Posterior vena cava (tissue), 2 donors: Measurements from ENCODE around the gene FOXL2. TPM values are rescaled to one million over a fixed set of nuclear protein-coding genes. Genes with fewer than 3 reads are reported as not detected.
A peak's percentile ranks its signal among the peaks of the same experiment; 100 is the strongest.

Source experiments
- DNase-seq: peaks from one replicate; pipeline ENCODE4 v3.0.0-alpha.2; 2020; ENCODE audit warnings: low spot score
- intact Hi-C, 2 donors: fragments of 100-400 bp; cut with DNase I; formaldehyde crosslinking; loops; one replicate each; pipeline versions ENCODE4 v1.14.1 to v1.14.2; 2022 to 2023
- total RNA-seq, 2 donors: library from RNA; stranded (reverse); fragmentation: NEBNext Ultra II Directional; extraction: Animal tissue kit (Norgen Biotek cat#: 25700); gene quantifications; one replicate each; pipeline ENCODE4 v1.2.1, GENCODE V29; 2021
- donor health status: DM: yes; HTN: yes; CAD: no.
- donor health status: DM: yes; HTN: yes; CAD: no.

Gene FOXL2
- total RNA-seq, 2 donors from 2014 or later, result not detected

DNA sequence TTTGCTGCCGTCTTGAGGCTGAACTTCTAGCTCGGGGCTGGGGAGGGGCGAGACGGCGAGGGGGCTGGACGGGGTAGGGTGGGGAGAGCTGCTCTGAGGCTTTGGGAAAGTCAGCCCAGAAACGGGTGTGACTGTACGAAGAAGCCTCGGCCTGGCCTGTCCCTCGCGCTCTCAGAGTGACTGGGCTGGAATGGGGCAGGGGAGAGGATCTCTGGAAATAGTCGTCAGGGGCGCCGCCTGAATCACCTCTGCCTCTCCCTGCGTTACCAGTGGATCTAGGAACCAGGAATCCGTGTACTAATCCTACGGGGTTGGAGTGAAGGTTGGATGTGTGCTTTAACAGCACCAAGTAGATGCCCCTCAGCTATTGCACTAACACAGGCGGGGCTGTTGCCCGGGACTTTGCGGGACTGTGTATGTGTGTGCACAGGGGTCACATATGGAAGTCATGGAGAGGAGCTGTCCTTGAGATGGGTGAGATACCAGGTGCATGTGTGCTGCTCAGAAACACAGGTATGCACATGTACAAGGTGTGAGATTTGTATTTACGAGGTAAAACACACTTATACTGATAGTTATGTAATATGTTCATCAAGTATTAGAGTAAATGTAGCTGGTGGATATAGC lies 671 bp upstream of the FOXL2 start:
- intact Hi-C loops, result no loop called here
- no peak for DNase-seq

DNA sequence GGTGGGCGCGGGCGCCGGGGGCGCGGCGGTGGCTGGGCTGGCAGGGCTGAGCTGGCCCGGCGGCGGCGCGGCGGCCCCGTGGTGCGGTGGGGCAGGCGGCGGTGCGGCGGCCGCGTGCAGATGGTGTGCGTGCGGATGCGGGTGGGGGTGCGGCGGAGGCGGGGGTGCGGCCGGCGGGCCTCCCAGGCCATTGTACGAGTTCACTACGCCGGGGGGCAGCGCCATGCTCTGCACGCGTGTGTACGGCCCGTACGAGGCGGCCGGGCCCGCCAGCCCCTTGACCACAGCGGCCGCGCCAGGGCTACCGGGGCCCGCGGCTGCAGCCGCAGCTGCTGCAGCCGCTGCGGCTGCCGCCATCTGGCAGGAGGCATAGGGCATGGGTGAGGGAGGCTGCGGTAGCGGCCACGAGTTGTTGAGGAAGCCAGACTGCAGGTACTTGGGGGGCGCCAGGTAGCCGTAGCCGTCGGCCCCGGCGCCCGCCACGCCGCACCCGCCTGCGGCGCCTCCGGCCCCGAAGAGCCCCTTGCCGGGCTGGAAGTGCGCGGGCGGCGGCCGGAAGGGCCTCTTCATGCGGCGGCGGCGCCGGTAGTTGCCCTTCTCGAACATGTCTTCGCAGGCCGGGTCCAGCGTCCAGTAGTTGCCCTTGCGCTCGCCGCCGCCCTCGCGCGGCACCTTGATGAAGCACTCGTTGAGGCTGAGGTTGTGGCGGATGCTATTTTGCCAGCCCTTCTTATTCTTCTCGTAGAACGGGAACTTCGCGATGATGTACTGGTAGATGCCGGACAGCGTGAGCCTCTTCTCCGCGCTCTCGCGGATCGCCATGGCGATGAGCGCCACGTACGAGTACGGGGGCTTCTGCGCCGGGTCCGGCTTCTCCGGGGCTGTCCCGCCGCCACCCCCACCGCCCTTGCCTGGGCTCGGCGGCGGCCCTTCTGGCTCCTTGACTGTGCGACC lies 951 bp downstream of the FOXL2 start:
- DNase-seq, result no peak
- intact Hi-C loops, result no loop called here

DNA sequence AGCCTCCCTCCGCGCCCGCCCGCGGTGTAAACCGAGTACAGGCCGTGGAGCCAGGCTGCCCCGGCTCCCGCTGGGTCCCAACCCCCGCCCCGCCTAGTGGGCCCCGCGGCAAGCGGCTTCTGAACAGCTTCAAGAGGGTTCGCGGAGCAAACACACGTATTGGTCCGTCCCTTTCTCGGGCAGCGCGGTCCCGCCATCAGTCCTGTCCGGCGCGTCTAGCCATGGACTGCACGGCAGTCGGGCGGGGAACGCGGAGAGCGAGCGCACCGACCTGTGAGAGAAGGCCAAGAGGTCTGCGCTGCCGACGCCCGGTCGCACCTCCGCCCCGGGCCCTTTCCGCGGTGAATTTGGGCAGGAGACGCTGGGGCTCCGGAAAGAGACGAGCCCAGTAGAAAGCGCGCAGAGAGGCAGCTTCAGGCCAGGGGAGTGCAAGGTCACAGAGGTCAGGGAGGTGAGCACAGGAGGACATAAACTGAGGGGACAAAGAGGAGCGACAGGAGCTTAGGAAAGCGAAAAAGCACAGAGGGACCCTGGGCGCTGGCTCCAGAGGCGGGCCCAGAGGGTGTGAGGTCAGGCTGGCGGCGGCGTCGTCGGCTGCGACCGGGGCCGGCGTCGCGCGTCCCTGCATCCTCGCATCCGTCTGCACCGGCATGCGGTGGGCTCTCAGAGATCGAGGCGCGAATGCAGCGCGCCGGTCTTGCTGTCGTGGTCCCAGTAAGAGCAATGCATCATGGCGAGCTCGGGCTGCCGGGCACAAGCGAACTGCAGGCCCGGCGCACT lies 1.8 kb downstream of the FOXL2 start:
- no peak for DNase-seq
- intact Hi-C loops, result no loop called here

DNA sequence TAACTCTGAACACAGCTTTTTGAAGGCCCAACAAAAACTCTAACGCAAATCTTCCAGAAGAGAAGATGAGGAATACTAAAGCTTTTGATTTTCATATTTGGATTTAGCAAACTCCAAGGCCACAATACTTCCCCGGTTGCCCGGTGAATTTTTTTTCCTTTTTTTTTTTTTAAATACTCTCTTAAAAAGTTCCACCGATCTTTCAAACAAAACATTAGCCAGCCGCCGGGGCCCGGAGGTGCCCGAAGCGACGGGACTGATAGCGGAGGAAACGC lies 2.3 kb downstream of the FOXL2 start:
- DNase-seq, result no peak
- intact Hi-C loops, result no loop called here

DNA sequence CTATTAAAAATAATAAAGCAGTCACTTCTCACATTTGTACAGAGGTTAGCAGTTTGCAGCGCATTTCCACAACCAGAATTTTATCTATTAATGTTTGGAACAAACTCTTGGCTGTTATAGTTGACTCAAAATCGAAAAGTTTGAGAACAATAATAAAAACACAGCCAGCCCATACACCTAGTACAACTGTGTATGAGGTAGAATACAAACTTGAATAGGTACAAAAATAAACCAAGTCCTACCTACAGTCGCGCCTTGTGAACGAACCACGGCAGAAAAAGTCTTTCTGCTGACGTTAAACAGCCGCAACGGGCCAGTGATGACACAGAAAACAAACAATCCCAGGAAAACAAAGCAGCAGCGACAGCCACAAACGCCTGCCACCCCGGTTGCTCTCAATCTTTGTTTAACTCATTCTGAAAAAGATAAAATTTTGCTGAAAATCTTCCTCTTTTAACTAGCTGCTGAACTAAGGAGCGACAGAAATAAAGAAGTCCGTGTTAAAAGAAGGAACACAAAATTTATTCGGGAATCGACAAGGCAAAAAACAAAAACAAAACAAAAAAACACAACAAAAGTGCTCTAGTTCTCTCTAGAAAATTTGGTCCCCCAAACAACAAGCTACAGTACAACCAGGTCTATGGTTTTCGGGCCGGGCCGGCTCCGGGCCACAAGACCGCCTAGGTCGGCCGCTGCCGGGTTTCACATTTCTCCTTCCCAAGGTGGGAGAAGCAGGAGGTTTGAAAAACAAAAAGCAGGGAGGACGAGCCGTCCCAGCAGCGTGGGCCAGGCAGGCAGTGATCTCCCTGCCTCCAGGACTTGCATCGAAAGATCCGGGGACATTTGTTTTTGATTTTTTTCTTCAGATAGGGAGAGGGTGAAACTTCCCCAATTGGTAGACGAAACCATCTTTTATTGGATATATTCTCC lies 2.9 kb downstream of the FOXL2 start:
- DNase-seq, result peak; percentile 53
- intact Hi-C loops, result no loop called here

DNA sequence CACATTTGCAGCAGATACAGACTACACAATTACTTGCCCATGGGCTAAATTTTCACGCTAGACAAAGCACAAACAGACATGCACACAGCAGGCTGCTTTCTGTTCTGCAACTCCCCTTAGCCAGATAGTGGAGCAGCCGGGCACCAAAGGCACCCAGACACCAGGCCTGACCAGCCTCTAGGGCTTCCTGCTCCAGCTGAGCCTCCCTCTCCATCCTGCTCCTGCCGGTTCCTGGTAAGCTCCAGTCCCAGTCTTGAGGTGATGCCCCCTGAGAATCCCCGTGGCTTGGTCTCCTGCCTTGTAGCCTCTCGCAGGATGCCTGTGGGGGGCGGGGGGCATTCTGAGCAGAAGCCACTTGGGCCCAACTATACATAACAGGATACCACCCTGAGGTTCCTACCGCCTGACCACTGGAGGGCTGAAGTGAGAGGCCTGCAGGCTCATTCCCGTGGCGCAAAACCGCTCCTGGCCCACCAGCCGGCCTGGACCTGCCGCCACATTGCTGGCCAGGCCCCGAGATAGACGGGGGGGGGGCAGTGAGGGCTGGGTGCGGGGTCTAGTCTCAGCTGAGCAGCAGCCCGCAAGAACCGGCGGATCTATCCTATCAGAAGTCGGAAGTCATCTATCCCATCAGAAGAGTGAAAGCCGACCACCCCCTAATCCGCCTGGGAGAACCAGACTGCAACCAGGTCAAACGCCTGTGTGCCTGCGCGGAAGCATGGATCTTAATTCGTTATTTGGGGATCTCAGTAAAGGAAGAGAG lies 3.9 kb downstream of the FOXL2 start:
- peak; percentile 66 for DNase-seq
- intact Hi-C loops, result no loop called here

DNA sequence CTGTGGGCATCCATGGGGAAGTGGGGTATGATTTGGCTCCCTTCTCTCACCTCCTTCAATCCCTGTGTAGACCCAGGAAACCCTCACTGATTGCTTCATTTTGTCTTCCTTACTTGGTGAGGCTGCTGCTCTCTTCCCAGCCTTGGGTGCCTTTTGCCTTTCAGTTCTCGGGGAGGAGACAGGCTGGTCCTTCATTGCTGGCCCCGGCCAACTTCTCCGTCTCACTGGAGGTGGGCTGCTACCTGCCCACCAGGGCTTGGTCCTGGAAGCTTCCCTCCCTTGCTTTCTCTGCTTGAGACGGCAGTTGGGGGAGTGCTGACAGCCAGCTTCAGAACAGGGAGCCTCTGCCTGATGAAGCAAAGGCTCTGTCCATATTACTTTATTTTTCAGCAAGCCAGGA lies 4.7 kb downstream of the FOXL2 start:
- intact Hi-C loops, result no loop called here
- peak; percentile 16 for DNase-seq

DNA sequence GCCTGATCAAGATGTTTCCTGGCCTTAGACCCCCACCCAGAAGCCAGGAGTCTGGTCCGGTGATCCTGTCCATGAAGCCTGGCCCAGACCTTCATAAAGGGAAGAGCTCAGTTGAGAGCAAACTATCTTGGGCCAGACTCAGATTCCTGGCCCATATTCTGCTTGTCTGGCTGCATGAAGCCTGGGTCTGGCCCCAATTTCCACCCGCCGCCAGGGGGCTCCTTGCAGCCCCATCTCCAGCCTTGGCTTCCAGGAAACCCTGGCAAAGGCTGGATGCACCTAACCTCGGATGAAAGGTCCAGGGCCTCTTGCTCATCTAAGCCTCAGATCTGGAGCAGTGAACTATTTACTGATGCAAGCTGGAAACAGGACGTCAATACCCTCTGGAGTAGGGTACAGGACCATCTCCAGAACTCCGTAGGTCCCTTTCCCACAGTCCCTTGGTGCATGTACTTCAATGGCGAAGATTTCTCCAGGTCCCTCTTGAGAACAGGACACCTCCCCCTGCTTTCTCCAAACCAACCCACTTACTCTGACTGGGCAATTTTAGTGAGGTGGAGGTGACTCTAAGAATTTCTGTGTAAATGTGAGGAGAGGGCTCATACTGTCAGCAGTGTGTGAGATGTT lies 5.6 kb downstream of the FOXL2 start:
- peak; percentile 34 for DNase-seq
- intact Hi-C loops, result no loop called here

DNA sequence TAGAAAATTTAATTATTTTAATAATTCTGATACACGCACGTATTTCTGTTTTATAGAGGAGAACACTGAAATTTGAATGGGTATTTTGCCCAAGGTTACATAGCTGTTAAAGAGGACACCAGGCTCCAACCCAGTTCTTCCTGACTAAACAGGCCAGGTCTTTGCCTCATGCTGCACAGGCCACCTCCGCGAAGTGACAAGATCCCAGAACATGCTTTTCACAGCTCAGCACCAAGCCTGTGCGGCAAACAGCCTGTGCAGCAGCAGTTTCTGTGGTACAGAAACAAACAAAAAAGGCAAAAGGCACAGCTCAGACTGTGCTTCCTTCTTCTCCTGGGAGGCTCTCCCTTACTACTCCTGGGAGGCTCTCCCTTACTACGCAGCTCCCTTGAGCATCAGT lies 6.5 kb downstream of the FOXL2 start:
- intact Hi-C loops, result no loop called here
- peak; percentile 53 for DNase-seq

DNA sequence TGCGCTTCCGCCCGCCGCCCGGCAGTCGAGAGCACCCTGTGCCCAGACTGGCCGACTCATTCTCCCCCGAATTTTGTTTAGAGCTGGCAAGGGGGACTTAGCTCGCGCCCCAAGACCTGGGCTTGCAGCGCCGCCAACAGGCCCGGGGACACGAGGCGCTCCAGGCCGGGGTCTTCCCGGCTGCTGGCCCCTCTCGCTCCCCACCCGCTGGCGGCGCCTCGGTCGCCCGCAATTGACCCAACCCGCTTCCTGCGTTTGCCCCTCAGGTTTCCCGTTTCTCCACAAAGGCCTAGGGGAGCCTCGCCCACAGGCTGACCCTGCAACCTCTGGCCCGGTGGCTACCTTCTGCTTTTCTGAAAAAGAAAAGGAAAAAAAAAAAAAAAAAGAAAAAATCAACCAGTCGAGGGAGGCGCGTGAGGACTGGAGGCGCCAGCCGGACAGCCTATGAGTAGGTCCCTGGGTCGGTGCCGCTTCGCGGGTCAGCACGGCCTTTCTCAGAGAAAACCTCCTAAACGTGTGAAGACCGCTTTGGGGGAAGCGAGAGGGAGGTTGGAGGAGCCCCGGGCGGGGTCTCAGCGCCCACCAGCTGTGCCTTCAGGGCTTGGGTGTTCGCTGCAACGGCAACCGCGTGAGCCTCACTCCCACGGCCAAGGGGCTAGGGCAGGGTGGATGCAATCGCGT lies 7.2 kb downstream of the FOXL2 start:
- intact Hi-C loops, result loop anchor here in 1 of 2 donors (10.0 kb wide), 1 partner anchor 385 kb away; no protein-coding TSS in a partner anchor
- peak; percentile 75 for DNase-seq

DNA sequence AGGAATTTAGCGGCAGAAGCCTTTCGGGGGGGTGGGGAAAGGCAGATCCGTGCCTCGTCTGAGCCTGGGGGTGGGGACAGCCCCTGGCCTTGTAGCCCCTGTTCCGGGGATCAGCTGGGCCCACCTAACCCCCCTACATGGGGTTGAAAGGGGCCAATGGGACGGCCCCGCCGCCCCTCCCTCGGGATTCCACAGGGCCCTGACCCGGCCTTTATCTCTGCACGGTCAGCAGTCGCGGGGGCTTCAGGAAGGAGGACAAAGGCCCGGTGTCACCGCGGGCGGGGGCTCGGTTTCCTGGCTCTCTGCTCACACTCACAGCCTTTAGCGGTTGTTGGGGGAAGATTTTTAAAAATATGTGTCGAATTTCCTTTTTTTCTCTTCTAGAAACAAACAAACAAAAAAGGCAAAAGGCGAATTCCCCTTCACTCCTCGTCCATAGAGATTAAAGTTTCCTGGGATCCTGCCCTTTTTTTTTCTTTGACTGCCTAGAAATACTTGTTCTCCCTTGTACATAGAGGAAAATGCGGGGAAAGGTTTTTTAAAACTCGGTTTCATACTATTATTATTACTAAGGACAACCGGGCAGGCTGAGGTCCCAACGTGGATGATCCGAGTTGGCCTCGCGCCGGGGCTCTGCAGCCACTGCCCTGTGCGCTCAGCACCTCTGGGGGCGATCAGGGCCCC lies 7.9 kb downstream of the FOXL2 start:
- no peak for DNase-seq
- intact Hi-C loops, result loop anchor here in 1 of 2 donors (10.0 kb wide), 1 partner anchor 386 kb away; no protein-coding TSS in a partner anchor

DNA sequence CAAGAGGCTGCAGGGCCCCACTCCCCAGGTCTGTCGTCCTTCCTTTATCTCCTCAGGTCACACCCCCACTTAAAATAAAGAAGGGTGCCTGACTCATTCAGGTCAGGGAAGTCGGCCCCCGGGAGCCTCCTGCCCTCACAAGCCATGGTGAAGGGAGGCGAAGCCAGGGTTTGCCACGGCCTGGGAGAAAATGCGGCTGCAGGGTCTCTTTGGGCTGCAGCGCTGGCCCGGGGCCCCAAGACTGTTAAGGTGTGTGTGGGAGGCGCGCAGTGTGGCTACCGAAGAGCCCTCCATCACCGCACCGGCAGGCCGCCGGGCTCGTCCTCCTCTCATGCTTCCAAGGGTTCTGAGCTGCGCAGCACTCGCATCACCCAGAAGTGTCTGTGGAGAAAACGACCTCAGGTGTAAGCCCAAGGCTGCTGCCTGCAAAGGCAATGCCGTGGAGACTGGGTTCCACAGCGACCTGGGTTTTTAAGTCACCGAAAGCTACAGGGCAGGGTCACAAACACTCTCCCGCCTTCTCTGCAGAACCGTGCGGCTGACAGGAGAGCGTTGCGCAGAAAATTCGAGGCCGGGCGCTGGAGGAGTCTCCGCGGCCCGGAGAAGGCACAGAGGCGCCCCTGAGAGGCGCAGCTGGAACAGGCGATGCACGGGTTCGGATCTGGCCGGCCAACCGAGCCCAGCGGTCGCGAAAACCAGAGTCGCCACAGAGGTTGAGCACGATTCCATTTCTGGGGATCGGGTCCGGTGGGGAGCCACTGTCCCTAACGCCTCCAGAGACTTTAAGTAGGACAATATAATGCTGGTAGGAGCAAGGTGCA lies 8.7 kb downstream of the FOXL2 start:
- peak; percentile 74 for DNase-seq
- intact Hi-C loops, result loop anchor here in 1 of 2 donors (10.0 kb wide), 1 partner anchor 387 kb away; no protein-coding TSS in a partner anchor

DNA sequence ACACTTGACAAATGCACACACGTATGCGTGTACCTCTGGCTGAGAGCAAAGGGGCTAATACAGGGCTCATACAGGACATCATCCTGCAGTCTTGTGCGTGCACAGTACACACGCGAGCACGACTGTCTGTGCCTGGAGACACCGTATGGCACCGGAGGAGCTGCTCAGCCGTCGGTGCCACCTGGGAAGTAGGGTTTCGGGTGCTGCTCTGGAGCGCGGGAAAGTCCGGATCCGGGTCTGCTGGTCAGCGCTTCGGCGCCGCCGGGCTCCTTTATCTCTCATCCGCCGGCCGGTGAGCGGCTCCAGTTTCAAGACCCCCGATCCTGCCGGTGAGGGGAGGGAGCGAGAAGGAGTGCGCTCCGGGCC lies 9.3 kb downstream of the FOXL2 start:
- intact Hi-C loops, result loop anchor here in 1 of 2 donors (10.0 kb wide), 1 partner anchor 387 kb away; no protein-coding TSS in a partner anchor
- DNase-seq, result peak; percentile 76

DNA sequence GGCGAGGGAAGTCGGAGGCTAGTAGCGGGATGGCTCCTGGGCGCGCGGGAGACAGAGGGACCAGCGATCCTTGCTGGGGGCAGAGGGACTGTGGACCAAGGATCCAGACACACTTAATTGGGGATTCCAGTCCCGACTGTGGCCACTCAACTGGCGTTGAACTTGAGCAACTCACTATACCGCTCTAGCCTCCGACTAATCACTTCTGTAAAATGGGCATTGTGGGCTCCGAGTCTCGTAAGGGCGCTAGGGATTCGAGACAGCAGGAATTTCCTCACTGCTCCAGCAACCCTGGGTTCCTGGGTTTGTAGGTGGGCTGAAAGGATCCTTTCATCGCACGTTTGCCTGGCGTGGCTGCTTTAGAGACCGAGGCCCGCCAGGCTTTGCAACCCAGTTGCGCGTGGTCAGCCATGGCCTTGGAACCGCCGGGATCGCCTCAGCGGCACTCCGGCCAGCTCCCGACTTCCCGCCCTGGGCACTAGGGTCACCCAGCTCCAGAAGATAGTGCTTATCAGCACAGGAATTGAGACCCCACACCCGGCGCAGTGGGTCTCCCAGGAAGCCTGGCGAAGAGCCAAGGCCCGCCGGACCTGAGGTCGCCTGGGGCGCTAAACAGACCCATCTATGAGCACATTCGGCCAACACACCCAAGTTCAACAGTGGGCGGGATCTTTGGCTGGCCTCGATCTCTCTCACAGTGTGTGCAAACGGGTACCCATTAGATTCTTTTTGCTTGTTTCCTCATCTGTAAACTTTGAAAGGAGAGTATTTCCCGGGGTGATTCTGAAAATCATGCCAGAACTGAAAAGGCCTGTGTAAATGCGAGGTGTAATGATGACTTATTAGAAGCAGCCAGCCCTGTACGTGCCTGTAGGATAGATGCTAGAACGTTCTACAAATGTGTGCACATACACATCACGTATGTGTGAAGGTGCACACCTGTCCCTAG lies 9.9 kb downstream of the FOXL2 start:
- intact Hi-C loops, result loop anchor here in 1 of 2 donors (10.0 kb wide), 1 partner anchor 388 kb away; no protein-coding TSS in a partner anchor
- DNase-seq, result peak; percentile 74
